Adrenal gland (tissue), 12 donors: ENCODE data around the gene CEP95. TPM values are rescaled to one million over a fixed set of nuclear protein-coding genes. Genes with fewer than 3 reads are reported as not detected.

Source experiments
- DNase-seq, 7 donors: peaks; one replicate each; pipeline ENCODE4 v3.0.0-alpha.2; 2019 to 2020
- H3K27ac ChIP-seq, 5 donors: fragments of 200-600 bp; sonication (generic) in 4 of 5; 1 replicate in 3 of 5; 2 replicates in 2 of 5; pipeline versions ENCODE4 v1.5.1 to v1.8.0; 2016 to 2020; ENCODE audit warnings: mild to moderate bottlenecking in 1 of 5
- H3K27me3 ChIP-seq: fragments of 200-600 bp; 2 replicates; pipeline ENCODE4 v1.8.0; 2021
- H3K36me3 ChIP-seq, 2 donors: fragments of 200-600 bp; replicated peaks in 1 of 2; 1 replicate in 1 of 2; 2 replicates in 1 of 2; pipeline versions ENCODE4 v1.5.1 to v1.8.0; 2018 to 2022
- H3K4me1 ChIP-seq, 2 donors: fragments of 200-600 bp; replicated peaks in 1 of 2; 1 replicate in 1 of 2; 2 replicates in 1 of 2; pipeline versions ENCODE4 v1.5.1 to v1.8.0; 2018 to 2021
- H3K4me3 ChIP-seq, 4 donors: fragments of 200-600 bp; sonication (generic) in 3 of 4; one replicate each; pipeline ENCODE4 v1.5.1; 2016 to 2018
- H3K9me3 ChIP-seq, 3 donors: fragments of 200-600 bp; sonication (generic) in 1 of 3; replicated peaks in 1 of 3; 1 replicate in 2 of 3; 2 replicates in 1 of 3; pipeline versions ENCODE4 v1.5.1 to v1.8.0; 2016 to 2021
- POLR2A ChIP-seq, 2 donors: fragments of 450-650 bp; IDR thresholded peaks; one replicate each; pipeline ENCODE4 v1.6.1; 2017; ENCODE audit warnings: antibody characterized with exemption in 2 of 2, mild to moderate bottlenecking in 2 of 2, moderate library complexity in 1 of 2
- WGBS, 4 donors: extraction: QIAGEN DNeasy Blood & Tissue Kit in 2 of 4; methylation state at CpG; one replicate each; pipeline versions ENCODE4 v1.1.5 to v1.1.7; 2013 to 2017; 5-methylcytosine and 5-hydroxymethylcytosine counted together
- intact Hi-C, 2 donors: fragments of 100-400 bp; cut with DNase I; formaldehyde crosslinking; loops; one replicate each; pipeline versions ENCODE4 v1.14.1 to v1.15.0; 2022 to 2023
- polyA plus RNA-seq, 3 donors: library from polyadenylated mRNA; stranded (reverse); fragments of 200-250 nt in 2 of 3; fragments of 350-450 nt in 1 of 3; fragmentation: Illumina TruSeq in 1 of 3; extraction: RNeasy Lipid Tissue Mini Kit (QIAGEN cat#74804) in 1 of 3; gene quantifications; one replicate each; pipeline ENCODE4 v1.2.3, GENCODE V29; 2013 to 2014
- total RNA-seq, 9 donors: library from RNA; depleted of rRNA in 4 of 9; stranded (reverse); fragments of >200 nt in 4 of 9; fragments of 120-200 nt in 1 of 9; fragmentation: NEBNext Ultra II Directional in 1 of 9; extraction: Animal tissue kit (Norgen Biotek cat#: 25700) in 1 of 9; gene quantifications; one replicate each; pipeline versions ENCODE4 v1.1.0 to v1.2.4, GENCODE V29; 2013 to 2023
- TF ChIP-seq, protein P1 (sequence below), 6 experiments: fragments of 450-650 bp in 4 of 6; fragments of 200-600 bp in 2 of 6; sonication (generic) in 1 of 6; IDR thresholded peaks; 1 replicate in 5 of 6; 2 replicates in 1 of 6; pipeline versions ENCODE4 v1.5.1 to v1.8.0; 2016 to 2021; ENCODE audit warnings: antibody characterized with exemption in 6 of 6, mild to moderate bottlenecking in 2 of 6, moderate library complexity in 1 of 6
- donor health status: healthy with polysubstance abuse.
- donor health status: Bipolar disorder and iron deficiency.
- donor health status: DM: yes; HTN: yes; CAD: no.
- donor health status: DM: no; HTN: no; CAD: no.
- donor health status: DM: no; HTN: no; CAD: no.
- donor health status: DM: yes; HTN: yes; CAD: no.

Gene CEP95
- total and polyA plus RNA-seq, 12 donors: 7.7 to 114 (median 22.0) TPM

DNA sequence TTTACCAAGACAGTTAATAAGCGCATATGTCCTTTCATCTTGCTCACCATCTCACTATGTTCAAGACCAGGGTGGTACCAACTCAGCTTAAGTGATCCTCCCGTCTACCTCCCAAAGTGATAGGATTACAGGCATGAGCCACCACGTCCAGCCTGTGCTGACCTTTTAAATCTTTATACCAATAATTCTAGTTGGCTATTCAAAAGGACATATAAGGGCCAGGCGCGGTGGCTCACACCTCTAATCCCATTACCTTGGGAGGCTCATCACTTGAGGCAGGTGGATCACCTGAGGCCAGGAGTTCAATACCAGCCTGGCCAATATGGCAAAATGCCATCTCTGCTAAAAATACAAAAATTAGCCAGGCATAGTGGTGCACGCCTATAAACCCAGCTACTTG lies 2.4 kb downstream of the CEP95 start:
- Histone ChIP-seq H3K27ac (no peak overlapping the region), H3K9me3 (no peaks in the 10 kb centered on the region), H3K4me1 (peaks cover 14 to 23% of the 10 kb centered on the region in 2 donors), H3K36me3 (peaks cover 0 to 34% of the 10 kb centered on the region in 2 donors), H3K4me3 (no peak overlapping the region), H3K27me3 (no peaks in the 10 kb centered on the region)
- 86 to 91% (median 89%) methylated on average over 6 of the region's 6 CpGs for WGBS, 4 donors
- intact Hi-C loops: no loop called here
- no peak for DNase-seq
- TF ChIP-seq POLR2A (IDR thresholded peaks at IDR 0.05): no peak
- TF ChIP-seq, protein P1, sequence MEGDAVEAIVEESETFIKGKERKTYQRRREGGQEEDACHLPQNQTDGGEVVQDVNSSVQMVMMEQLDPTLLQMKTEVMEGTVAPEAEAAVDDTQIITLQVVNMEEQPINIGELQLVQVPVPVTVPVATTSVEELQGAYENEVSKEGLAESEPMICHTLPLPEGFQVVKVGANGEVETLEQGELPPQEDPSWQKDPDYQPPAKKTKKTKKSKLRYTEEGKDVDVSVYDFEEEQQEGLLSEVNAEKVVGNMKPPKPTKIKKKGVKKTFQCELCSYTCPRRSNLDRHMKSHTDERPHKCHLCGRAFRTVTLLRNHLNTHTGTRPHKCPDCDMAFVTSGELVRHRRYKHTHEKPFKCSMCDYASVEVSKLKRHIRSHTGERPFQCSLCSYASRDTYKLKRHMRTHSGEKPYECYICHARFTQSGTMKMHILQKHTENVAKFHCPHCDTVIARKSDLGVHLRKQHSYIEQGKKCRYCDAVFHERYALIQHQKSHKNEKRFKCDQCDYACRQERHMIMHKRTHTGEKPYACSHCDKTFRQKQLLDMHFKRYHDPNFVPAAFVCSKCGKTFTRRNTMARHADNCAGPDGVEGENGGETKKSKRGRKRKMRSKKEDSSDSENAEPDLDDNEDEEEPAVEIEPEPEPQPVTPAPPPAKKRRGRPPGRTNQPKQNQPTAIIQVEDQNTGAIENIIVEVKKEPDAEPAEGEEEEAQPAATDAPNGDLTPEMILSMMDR (IDR thresholded peaks at IDR 0.05): no peak

DNA sequence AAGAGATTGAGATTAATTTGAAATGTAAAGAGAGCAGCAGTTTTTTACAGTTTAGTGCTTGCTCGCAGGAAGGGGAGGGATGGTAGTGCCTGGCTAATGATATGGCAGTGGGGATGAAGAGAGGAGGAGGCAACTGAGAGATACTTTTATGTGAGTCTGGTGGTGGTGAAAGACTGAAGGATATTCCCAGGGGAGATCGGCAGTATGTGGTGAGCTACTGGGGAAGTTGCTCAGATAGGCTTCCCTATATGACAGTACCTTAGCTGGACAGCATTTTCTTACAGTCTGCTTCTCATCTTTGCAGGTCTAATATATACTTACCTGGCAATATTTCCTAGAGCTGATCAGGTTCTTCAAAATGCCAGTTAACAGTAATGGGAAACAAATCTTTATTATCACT lies 8.6 kb downstream of the CEP95 start:
- H3K36me3 ChIP-seq: peaks cover 4 to 77% of the 10 kb centered on the region in 2 donors
- no peak overlapping the region for H3K4me3 ChIP-seq
- H3K27me3 ChIP-seq: no peaks in the 10 kb centered on the region
- peaks cover 0 to 3% of the 10 kb centered on the region in 2 donors for H3K4me1 ChIP-seq
- intact Hi-C loops: no loop called here
- H3K9me3 ChIP-seq: no peaks in the 10 kb centered on the region
- WGBS, 4 donors: 75 to 91% (median 78%) methylated on average over 2 of the region's 2 CpGs
- TF ChIP-seq POLR2A (IDR thresholded peaks at IDR 0.05): no peak
- TF ChIP-seq, protein P1 (IDR thresholded peaks at IDR 0.05): no peak
- H3K27ac ChIP-seq: no peak overlapping the region
- no peak for DNase-seq

DNA sequence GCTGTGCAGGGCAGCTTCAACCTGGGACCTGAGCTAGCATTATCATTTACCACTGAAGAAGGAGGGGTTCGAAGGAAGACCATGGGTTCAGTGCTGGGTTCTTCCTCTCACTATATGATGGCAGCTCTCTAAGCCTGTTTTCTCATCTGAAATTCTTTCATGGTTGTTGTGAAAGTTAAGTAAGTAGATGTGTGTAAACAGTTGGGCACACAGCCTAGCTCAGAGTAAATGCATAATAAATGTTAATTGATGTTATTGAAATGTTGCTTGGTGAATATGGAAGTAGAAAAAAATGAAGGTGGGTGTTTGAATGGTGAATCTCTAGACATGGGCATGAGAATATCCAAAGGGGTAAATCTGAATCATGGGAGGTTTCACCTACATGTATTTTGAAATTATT lies 9.1 kb downstream of the CEP95 start:
- TF ChIP-seq POLR2A (IDR thresholded peaks at IDR 0.05): no peak
- TF ChIP-seq, protein P1 (IDR thresholded peaks at IDR 0.05): no peak
- no peak for DNase-seq
- Histone ChIP-seq H3K27ac (no peak overlapping the region), H3K36me3 (peaks cover 4 to 77% of the 10 kb centered on the region in 2 donors), H3K9me3 (no peaks in the 10 kb centered on the region), H3K4me3 (no peak overlapping the region), H3K27me3 (no peaks in the 10 kb centered on the region), H3K4me1 (peaks cover 0 to 3% of the 10 kb centered on the region in 2 donors)
- intact Hi-C loops: no loop called here
- 90 to 100% (median 99%) methylated on average over 1 of the region's 1 CpG for WGBS, 4 donors

DNA sequence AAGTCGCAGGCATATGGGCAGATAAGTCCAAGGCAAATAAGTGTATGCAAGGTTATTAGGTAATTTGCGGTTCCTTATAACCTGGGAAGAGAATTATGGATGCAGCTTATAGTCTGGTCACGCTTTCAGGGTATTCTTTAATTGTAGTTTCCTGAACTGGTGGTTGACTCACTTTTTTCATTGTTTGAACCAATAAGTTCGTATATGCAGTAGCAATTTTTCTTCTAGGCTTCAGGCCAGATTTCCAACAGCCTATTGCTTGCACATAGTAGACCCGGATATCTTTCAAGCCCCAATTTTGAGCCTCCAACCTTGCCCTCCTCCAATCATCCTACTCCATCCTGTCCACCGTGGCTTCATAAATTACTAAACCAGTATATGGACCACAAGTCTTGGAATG lies 12.8 kb downstream of the CEP95 start:
- Histone ChIP-seq H3K36me3 (peaks cover 4 to 92% of the 10 kb centered on the region in 2 donors), H3K4me3 (no peak overlapping the region), H3K4me1 (no peaks in the 10 kb centered on the region), H3K27ac (no peak overlapping the region), H3K27me3 (no peaks in the 10 kb centered on the region), H3K9me3 (no peaks in the 10 kb centered on the region)
- no peak for DNase-seq
- TF ChIP-seq POLR2A (IDR thresholded peaks at IDR 0.05): no peak
- TF ChIP-seq, protein P1 (IDR thresholded peaks at IDR 0.05): no peak
- 93 to 96% (median 95%) methylated on average over 6 of the region's 6 CpGs for WGBS, 4 donors
- intact Hi-C loops: no loop called here
